Measurements from ENCODE around the gene IFIT2.
"Not testable (repeated sequence)": the region's sequence is repeated elsewhere in the genome, so short reads cannot be mapped to it uniquely, and the experiment has no call there.

IFIT2 gene

DNA sequence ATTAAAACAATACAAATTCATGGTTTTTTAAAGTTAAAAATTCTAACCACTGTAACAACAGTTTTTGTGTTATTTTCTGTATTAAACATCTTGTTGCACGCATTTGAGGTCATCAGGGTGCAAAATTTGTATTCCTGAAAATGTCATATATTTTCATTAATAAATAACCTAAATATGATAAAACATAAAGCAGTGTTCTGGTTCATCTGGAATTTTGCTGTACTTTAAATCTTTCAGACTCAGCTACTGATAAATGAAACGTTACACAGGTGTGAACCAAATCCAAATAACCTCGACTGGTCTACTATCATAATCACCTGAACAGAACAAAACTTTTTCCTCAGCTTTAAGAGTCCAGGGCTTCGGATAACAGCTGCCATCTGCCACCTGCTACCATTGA, 6.9 kb downstream of the IFIT2 start:
- DNase-seq = no peak

DNA sequence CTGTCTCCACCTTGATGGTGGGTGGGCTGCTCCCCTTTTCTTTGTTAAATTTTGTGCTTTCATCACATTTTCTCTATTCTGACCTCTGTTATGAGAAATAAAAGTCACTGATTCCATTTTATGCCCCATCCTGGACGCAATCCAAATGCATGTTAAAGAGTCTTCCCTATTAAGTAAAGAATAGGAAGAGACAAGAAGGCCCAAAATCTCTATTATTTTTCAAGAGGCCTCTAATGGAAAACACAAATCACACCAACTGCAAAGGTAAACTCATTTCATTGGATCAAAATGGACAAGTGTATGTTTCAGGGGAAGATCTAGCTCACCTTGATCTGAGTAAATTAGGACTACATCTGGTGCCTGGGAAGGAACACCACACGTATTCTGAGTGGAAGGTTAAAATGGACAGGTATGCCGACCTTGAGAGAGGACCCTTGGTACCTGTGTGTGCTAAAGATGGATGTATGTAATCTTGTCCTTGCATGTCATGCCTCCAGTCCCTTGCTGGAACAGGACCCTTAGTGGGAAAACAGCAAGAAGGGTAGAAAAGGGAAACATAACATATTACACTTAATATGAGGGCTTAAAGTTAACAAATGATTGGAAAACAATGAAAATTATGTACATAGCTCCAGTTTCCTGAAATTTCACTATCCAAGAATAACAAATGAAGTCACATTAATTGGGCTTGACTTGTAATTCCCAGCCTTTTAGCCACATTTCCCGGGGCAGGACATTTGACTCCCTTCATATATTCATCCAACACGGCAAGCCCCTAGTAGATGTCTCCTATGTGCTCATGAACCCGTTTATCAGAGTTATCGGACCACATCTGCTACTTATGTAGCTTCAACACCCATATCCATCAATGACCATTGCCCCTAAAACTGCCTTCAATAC, 7.6 kb downstream of the IFIT2 start:
- no peak for DNase-seq

GRCh38 chr10:89310056-89310893, 8.4 kb downstream of the IFIT2 start:
- DNase-seq = no peak

DNA sequence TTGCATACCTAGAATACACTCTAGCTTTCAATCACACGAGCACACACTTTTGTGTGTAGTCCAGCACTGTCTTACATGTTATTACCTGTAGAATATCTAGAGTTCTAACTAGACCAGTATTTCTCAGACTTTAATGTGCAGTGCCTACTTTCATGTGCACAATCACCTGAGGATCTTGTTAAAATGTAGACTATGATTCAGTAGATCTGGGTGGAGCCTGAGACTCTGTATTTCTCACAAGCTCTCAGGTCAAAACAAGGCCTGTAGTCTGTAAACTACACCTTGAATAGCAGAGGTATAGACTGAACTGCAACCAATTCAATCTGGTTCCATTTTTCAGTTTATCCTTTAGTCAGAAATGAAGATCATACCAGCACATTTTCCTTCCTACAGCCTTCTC, 11.1 kb downstream of the IFIT2 start:
- DNase-seq = no peak

- peak in 1 of 14 donors; percentile 15 for DNase-seq
Observed at GRCh38 chr10:89314676-89315075, 12.8 kb downstream of the IFIT2 start.

- DNase-seq = not testable (repeated sequence)
Observed at GRCh38 chr10:89318047-89318446, 16.2 kb downstream of the IFIT2 start.

- not testable (repeated sequence) for DNase-seq
Observed at GRCh38 chr10:89325081-89325480, 23.2 kb downstream of the IFIT2 start.

- not testable (repeated sequence) for DNase-seq
Observed at GRCh38 chr10:89325856-89326255, 24.0 kb downstream of the IFIT2 start.

DNA sequence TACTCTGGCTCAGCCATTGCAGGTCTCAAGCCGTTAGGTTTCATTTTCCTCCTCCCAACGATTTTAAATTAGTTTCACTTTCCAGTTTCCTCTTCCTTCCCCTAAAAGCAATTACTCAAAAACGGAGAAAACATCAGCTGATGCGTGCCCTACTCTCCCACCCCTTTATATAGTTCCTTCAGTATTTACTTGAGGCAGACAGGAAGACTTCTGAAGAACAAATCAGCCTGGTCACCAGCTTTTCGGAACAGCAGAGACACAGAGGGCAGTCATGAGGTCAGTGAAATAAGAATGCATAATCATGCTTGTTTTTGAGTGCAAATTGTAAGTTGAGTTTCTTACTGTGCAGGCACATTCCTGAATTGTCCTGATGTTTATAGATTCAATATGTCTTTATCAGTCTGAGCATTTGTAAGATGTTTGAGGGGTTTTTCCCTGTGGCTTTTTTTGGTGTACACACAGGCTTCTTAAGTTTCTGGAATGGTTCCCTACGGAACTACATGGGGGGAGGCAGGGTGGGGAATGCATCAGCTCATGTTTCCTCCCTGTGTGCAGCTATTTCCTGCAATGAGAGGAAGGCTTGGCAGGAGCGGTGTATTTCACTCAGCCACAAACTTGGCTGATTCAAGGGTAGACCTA, 26.1 kb downstream of the IFIT2 start, which contains the start of gene IFIT3:
Gene IFIT3, plus strand, starts transcription at position 195 of the 639 bp plus-strand sequence. Its CDS starts 77 bp downstream, at position 272.
- DNase-seq = peak in 11 of 14 donors; percentile 47 to 81 (median 57)

- no peak for DNase-seq
Observed at GRCh38 chr10:89329151-89329550, 27.3 kb downstream of the IFIT2 start.

DNA sequence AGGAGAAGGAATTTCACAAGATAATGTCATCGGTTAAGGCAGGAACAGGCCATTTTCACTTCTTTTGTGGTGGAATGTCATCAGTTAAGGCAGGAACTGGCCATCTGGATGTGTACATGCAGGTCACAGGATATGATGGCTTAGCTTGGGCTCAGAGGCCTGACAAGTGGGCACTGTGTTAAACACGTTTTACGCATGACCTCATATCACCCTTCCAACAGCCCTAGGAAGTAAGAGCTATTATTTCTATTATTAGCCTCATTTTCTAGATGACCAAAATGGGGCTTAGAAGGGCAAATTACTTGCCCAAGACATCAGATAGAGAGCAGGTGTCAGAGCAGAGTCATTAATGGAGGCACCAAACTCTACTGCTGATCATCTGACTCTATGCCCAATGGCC, 28.2 kb downstream of the IFIT2 start:
- DNase-seq = peak in 1 of 14 donors; percentile 13

- no peak for DNase-seq
Observed at GRCh38 chr10:89330537-89331212, 28.8 kb downstream of the IFIT2 start.

- DNase-seq = not testable (repeated sequence)
Observed at GRCh38 chr10:89331487-89332122, 29.8 kb downstream of the IFIT2 start.

DNA sequence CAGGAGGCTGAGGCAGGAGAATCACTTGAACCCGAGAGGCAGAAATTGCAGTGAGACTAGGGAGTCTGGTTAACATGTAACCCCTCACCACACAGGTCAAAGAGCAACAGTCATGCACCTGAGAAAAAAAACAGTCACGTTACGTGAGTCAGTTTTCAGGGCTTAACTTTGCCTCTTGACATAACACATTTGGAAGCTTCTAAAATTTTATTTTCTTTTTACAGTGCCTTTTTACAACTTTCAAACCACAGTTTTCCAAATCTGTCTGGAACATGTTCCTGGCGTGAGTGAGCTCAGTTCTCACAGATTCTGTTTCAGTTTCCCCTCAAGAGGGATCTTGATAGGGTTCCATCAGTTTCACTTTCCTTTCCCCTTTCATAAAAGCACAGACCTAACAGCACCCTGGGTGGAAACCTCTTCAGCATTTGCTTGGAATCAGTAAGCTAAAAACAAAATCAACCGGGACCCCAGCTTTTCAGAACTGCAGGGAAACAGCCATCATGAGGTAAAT, 30.3 kb downstream of the IFIT2 start:
- DNase-seq = peak in 1 of 14 donors; percentile 28

GRCh38 chr10:89335226-89335625, 33.4 kb downstream of the IFIT2 start:
- DNase-seq = no peak

DNA sequence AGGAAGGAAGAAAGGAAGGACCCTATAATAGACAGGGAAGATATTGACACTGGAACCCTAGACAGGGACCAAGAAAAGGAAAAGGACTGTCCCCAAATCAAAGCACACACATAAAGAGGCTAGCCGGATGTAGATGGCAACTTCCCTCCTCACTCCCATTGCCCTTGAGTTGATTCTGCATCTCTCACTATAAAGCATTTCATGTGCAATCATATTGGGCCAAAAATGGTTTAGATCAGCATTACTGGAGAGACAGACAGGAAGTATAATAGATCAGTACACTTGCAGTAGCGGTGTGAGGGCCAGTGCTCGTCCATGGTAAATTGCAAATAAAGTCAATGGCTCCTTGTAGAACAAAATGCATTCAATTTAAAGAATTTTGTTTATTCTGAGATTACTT, 34.4 kb downstream of the IFIT2 start:
- no peak for DNase-seq

DNA sequence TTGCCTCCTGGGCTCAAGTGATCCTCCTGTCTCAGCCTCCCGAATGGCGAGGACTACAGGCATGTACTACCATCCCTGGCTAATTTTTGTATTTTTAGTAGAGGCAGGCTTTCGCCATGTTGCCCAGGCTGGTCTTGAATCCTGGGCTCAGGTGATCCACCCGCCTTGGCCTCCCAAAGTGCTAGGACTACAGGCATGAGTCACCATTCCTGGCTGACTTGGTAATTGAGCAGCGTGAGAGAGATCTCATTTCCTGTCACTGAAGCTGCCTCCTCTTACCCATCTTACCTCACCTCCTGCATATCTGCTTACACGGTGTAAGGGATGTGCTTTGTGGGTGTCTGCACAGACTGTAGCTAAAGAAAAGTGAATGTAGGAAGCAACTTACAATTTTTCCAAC, 35.6 kb downstream of the IFIT2 start:
- DNase-seq = no peak

GRCh38 chr10:89338713-89339112, 36.9 kb downstream of the IFIT2 start:
- DNase-seq = no peak

- no peak for DNase-seq
Observed at GRCh38 chr10:89339875-89340274, 38.0 kb downstream of the IFIT2 start.

DNA sequence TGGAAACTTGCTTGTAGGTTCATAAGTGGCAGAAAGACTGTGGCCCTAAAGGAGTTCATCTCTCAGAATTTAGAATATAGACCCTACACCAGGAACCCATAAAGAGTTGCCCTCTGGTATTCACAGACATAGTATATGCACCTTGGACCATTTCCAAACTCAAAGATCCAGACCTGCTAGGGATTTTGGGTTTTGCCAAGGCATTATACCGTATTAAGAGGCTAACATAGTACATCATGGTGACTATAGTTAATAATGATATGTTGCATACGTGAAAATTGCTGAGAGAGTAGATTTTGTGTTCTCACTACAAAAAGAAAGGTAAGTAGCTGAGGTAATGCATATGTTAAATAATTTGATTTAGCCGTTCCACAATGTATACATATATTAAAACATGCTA, 39.8 kb downstream of the IFIT2 start:
- DNase-seq = peak in 1 of 14 donors; percentile 28
